Measurements from ENCODE around the gene VPS13D. TPM values are rescaled to one million over a fixed set of nuclear protein-coding genes. Genes with fewer than 3 reads are reported as not detected.

Gene VPS13D
- total RNA-seq, 1 experiment from 2014 or later: 30.7 TPM

GRCh38 chr1:12486059-12486341, 256.2 kb downstream of the VPS13D start:
- ChIA-PET POLR2A (ENCODE audit: unreplicated experiment) (no interaction called here), CTCF (no interaction called here)
- Histone ChIP-seq H3K36me3 (ENCODE audit: low read depth, low read length) (peaks cover 7% of the 10 kb centered on the region; the same call in 1 of the 2 replicates), H3K9me3 (ENCODE audit: low read length) (no peaks in the 10 kb centered on the region), H3K4me1 (ENCODE audit: insufficient read depth, low read length) (peaks cover 47% of the 10 kb centered on the region), H3K4me2 (ENCODE audit: low read length) (peak overlapping the region; percentile 61), H3K9me2 (replicated peaks; ENCODE audit: low read length) (no peaks in the 10 kb centered on the region), H3K9ac (ENCODE audit: low read length) (no peak overlapping the region), H3K79me2 (ENCODE audit: low read length) (peaks cover 17% of the 10 kb centered on the region; the same call in 1 of the 2 replicates), H3F3A (ENCODE audit: low read length, unreplicated experiment) (no peaks in the 10 kb centered on the region), H2AFZ (ENCODE audit: low read length) (no peak overlapping the region), H3K27ac (ENCODE audit: low read length) (peak overlapping the region; percentile 35; the same call in 1 of the 2 replicates), H3K27me3 (ENCODE audit: low read length) (no peaks in the 10 kb centered on the region), H4K20me1 (ENCODE audit: low read length) (no peaks in the 10 kb centered on the region), H3K4me3 (ENCODE audit: low read length) (no peak overlapping the region)
- no peak for TF ChIP-seq CTCF (conservative IDR thresholded peaks at IDR 0.05; ENCODE audit: low read depth, low read length)
- TF ChIP-seq EZH2 (IDR thresholded peaks at IDR 0.05; ENCODE audit: low read length, unreplicated experiment): no peak
- no peak for TF ChIP-seq EZH2phosphoT487 (IDR thresholded peaks at IDR 0.05; ENCODE audit: borderline replicate concordance, low read length)
- no TSS peak for BruUV-seq (replicated peaks)
- DNase-seq: no peak
- ATAC-seq: no peak
- intact Hi-C loops (cut with micrococcal nuclease): loop anchor here (10.0 kb wide), 1 partner anchor 171 kb away; no protein-coding TSS in a partner anchor

GRCh38 chr1:12486401-12487005, 256.7 kb downstream of the VPS13D start:
- Histone ChIP-seq H3K36me3 (ENCODE audit: low read depth, low read length) (peaks cover 7% of the 10 kb centered on the region; the same call in 1 of the 2 replicates), H4K20me1 (ENCODE audit: low read length) (no peaks in the 10 kb centered on the region), H2AFZ (ENCODE audit: low read length) (no peak overlapping the region), H3K27me3 (ENCODE audit: low read length) (no peaks in the 10 kb centered on the region), H3K4me1 (ENCODE audit: insufficient read depth, low read length) (peaks cover 42% of the 10 kb centered on the region), H3K9ac (ENCODE audit: low read length) (no peak overlapping the region), H3K4me3 (ENCODE audit: low read length) (no peak overlapping the region), H3K79me2 (ENCODE audit: low read length) (peaks cover 17% of the 10 kb centered on the region; the same call in 1 of the 2 replicates), H3K27ac (ENCODE audit: low read length) (no peak overlapping the region), H3K4me2 (ENCODE audit: low read length) (no peak overlapping the region), H3F3A (ENCODE audit: low read length, unreplicated experiment) (no peaks in the 10 kb centered on the region), H3K9me2 (replicated peaks; ENCODE audit: low read length) (no peaks in the 10 kb centered on the region), H3K9me3 (ENCODE audit: low read length) (no peaks in the 10 kb centered on the region)
- intact Hi-C loops (cut with micrococcal nuclease): loop anchor here (10.0 kb wide), 1 partner anchor 172 kb away; no protein-coding TSS in a partner anchor
- no TSS peak for BruUV-seq (replicated peaks)
- ChIA-PET POLR2A (ENCODE audit: unreplicated experiment) (no interaction called here), CTCF (no interaction called here)
- no peak for ATAC-seq
- no peak for DNase-seq
- TF ChIP-seq EZH2 (IDR thresholded peaks at IDR 0.05; ENCODE audit: low read length, unreplicated experiment) (no peak), EZH2phosphoT487 (IDR thresholded peaks at IDR 0.05; ENCODE audit: borderline replicate concordance, low read length) (no peak), CTCF (conservative IDR thresholded peaks at IDR 0.05; ENCODE audit: low read depth, low read length) (no peak)

- Histone ChIP-seq H3F3A (ENCODE audit: low read length, unreplicated experiment) (no peaks in the 10 kb centered on the region), H3K79me2 (ENCODE audit: low read length) (peaks cover 9% of the 10 kb centered on the region; the same call in 1 of the 2 replicates), H3K27ac (ENCODE audit: low read length) (no peak overlapping the region), H3K27me3 (ENCODE audit: low read length) (no peaks in the 10 kb centered on the region), H3K4me1 (ENCODE audit: insufficient read depth, low read length) (peaks cover 34% of the 10 kb centered on the region), H3K9me3 (ENCODE audit: low read length) (no peaks in the 10 kb centered on the region), H3K9me2 (replicated peaks; ENCODE audit: low read length) (no peaks in the 10 kb centered on the region), H2AFZ (ENCODE audit: low read length) (no peak overlapping the region), H4K20me1 (ENCODE audit: low read length) (no peaks in the 10 kb centered on the region), H3K36me3 (ENCODE audit: low read depth, low read length) (peaks cover 7% of the 10 kb centered on the region; the same call in 1 of the 2 replicates), H3K4me2 (ENCODE audit: low read length) (no peak overlapping the region), H3K9ac (ENCODE audit: low read length) (no peak overlapping the region), H3K4me3 (ENCODE audit: low read length) (no peak overlapping the region)
- DNase-seq (no peak), ATAC-seq (no peak)
- ChIA-PET POLR2A (ENCODE audit: unreplicated experiment) (no interaction called here), CTCF (no interaction called here)
- intact Hi-C loops (cut with micrococcal nuclease): loop anchor here (10.0 kb wide), 1 partner anchor 173 kb away; no protein-coding TSS in a partner anchor
- BruUV-seq (replicated peaks): no TSS peak
- TF ChIP-seq EZH2 (IDR thresholded peaks at IDR 0.05; ENCODE audit: low read length, unreplicated experiment) (no peak), CTCF (conservative IDR thresholded peaks at IDR 0.05; ENCODE audit: low read depth, low read length) (no peak), EZH2phosphoT487 (IDR thresholded peaks at IDR 0.05; ENCODE audit: borderline replicate concordance, low read length) (no peak)
These were observed 257.7 kb downstream of the VPS13D start for GRCh38 chr1:12487520-12487919.

Data from PC-3 (cell line).